ENCODE data around the gene MYO1D. TPM values are rescaled to one million over a fixed set of nuclear protein-coding genes. Genes with fewer than 3 reads are reported as not detected.

Gene MYO1D
- total and polyA plus RNA-seq, 7 donors: 6.2 to 184 (median 21.6) TPM

DNA sequence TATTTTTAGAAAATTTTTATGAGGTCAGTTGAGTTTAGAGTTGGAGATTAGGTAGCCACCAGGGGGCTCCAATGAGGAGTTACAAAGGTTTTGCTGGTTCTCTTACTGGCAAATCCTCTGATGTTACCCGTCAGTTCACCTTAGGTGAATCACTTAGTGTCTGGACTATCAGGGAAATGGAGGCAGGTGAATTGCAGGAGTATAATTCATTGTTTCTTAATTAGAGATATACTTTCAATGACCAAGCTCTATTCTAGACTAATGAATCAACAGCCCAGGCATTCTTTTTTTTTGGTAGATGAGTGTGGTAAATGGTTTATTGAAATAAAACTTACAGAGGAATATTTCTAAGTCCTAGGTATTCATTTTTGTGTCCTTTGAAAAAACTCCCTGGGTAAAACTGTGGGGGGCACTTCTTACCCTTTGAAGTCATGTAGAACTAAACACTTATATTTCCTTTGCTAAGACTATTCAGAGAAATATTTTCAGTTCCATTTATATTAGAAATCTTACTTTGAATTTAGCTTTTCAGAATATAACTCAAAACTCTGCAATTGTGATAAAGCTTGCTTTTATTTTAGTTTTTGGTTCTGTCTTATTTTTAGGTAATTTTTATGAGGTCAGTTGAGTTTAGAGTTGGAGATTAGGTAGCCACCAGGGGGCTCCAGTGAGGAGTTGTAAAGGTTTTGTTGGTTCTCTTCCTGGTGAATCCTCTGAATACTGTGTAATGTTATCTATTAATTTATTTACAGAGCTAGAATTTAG lies 414.9 kb downstream of the MYO1D start:
- no peak for DNase-seq
- TF ChIP-seq EP300 (IDR thresholded peaks at IDR 0.05): no peak
- TF ChIP-seq, protein P1, sequence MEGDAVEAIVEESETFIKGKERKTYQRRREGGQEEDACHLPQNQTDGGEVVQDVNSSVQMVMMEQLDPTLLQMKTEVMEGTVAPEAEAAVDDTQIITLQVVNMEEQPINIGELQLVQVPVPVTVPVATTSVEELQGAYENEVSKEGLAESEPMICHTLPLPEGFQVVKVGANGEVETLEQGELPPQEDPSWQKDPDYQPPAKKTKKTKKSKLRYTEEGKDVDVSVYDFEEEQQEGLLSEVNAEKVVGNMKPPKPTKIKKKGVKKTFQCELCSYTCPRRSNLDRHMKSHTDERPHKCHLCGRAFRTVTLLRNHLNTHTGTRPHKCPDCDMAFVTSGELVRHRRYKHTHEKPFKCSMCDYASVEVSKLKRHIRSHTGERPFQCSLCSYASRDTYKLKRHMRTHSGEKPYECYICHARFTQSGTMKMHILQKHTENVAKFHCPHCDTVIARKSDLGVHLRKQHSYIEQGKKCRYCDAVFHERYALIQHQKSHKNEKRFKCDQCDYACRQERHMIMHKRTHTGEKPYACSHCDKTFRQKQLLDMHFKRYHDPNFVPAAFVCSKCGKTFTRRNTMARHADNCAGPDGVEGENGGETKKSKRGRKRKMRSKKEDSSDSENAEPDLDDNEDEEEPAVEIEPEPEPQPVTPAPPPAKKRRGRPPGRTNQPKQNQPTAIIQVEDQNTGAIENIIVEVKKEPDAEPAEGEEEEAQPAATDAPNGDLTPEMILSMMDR (IDR thresholded peaks at IDR 0.05): peak in 3 of 4 experiments; percentile 8 to 42 (median 15)
- H3K9me3 ChIP-seq: no peaks in the 10 kb centered on the region
- intact Hi-C loops (cut with DNase I): loop anchor here (5.0 kb wide), 1 partner anchor 295 kb away; no protein-coding TSS in a partner anchor
- whole genome bisulfite sequencing, 2 donors: 48 to 51% methylated on average over 1 of the region's 1 CpG
- peaks cover 16 to 92% (median 48%) of the 10 kb centered on the region in 4 donors for H3K36me3 ChIP-seq
- H3K27ac ChIP-seq: no peak overlapping the region
- H3K27me3 ChIP-seq: no peaks in the 10 kb centered on the region
- no peak overlapping the region for H3K4me3 ChIP-seq
- H3K4me1 ChIP-seq: peaks cover 0 to 5% (median 0%) of the 10 kb centered on the region in 4 donors

DNA sequence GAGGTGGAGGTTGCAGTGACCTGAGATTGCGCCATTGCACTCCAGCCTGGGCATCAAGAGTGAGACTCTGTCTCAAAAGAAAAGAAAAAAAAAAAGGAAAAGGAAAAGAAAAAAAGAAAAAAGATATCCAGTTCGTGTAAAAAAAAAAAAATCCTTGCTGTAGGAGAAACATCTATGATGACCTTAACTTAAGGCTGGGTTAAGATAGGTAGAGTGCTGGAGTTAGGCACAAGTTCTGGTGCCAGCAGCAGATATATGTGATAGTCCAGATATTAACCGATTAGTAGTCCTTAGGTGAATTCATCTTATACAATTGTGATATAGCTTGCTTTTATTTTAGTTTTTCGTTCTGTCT lies 415.4 kb downstream of the MYO1D start:
- H3K36me3 ChIP-seq: peaks cover 16 to 92% (median 50%) of the 10 kb centered on the region in 4 donors
- 69 to 75% methylated on average over 4 of the region's 4 CpGs for WGBS, 2 donors
- H3K27me3 ChIP-seq: no peaks in the 10 kb centered on the region
- H3K4me3 ChIP-seq: no peak overlapping the region
- intact Hi-C loops (cut with DNase I): loop anchor here (5.0 kb wide), 1 partner anchor 296 kb away; no protein-coding TSS in a partner anchor
- TF ChIP-seq EP300 (IDR thresholded peaks at IDR 0.05) (no peak), POLR2A (IDR thresholded peaks at IDR 0.05) (no peak), POLR2AphosphoS5 (IDR thresholded peaks at IDR 0.05) (no peak)
- TF ChIP-seq, protein P1 (IDR thresholded peaks at IDR 0.05): no peak
- H3K9me3 ChIP-seq: no peaks in the 10 kb centered on the region
- DNase-seq: no peak
- peaks cover 0 to 5% (median 0%) of the 10 kb centered on the region in 4 donors for H3K4me1 ChIP-seq
- no peak overlapping the region for H3K27ac ChIP-seq

DNA sequence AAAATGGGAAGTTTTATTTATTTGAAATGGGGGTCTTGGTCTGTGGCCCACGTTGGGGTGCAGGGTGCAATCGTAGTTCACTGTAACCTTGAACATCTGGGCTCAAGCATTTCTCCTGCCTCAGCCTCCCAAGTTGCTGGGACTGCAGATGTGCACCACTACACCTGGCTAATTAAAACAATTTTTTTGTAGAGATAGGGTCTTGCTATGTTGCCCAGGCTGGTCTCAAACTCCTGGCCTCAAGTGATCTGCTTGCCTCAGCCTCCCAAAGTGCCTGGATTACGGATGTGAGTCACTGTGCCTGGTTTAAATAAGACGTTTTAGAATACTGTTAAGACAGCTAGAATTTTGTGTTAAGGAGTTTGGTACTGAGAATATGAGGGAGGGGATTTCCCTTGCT lies 416.9 kb downstream of the MYO1D start:
- TF ChIP-seq POLR2AphosphoS5 (IDR thresholded peaks at IDR 0.05) (no peak), POLR2A (IDR thresholded peaks at IDR 0.05) (no peak), EP300 (IDR thresholded peaks at IDR 0.05) (no peak)
- TF ChIP-seq, protein P1 (IDR thresholded peaks at IDR 0.05): no peak
- WGBS, 2 donors: 88 to 90% methylated on average over 4 of the region's 4 CpGs
- Histone ChIP-seq H3K36me3 (peaks cover 21 to 90% (median 49%) of the 10 kb centered on the region in 4 donors), H3K27ac (no peak overlapping the region), H3K4me1 (peaks cover 0 to 5% (median 0%) of the 10 kb centered on the region in 4 donors), H3K27me3 (no peaks in the 10 kb centered on the region), H3K4me3 (no peak overlapping the region), H3K9me3 (no peaks in the 10 kb centered on the region)
- DNase-seq: no peak
- intact Hi-C loops (cut with DNase I): loop anchor here (5.0 kb wide), 1 partner anchor 297 kb away; no protein-coding TSS in a partner anchor

DNA sequence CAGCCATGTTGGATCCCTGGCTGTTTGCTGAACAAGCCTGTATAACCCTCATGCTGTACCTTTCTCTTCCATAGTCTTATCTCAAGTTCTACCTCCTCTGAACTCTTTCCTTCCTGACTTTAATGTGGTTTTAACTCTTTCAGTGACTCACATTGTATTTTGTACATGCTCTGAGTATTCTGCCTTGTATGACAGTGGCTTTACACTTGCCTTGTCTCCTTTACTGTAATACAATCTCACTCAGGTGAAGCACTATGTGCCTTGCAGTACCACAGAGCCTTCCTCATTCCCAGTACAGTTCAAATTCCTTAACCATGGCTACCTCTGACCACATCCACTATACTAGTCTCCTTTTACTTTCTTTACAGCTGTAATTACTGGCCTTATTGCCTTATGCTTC lies 418.6 kb downstream of the MYO1D start:
- TF ChIP-seq, protein P1 (IDR thresholded peaks at IDR 0.05): no peak
- TF ChIP-seq POLR2AphosphoS5 (IDR thresholded peaks at IDR 0.05): no peak
- no peak for TF ChIP-seq POLR2A (IDR thresholded peaks at IDR 0.05)
- no peak for TF ChIP-seq EP300 (IDR thresholded peaks at IDR 0.05)
- intact Hi-C loops (cut with DNase I): no loop called here
- Histone ChIP-seq H3K4me3 (no peak overlapping the region), H3K27ac (no peak overlapping the region), H3K9me3 (no peaks in the 10 kb centered on the region), H3K4me1 (peaks cover 0 to 5% (median 0%) of the 10 kb centered on the region in 4 donors), H3K27me3 (no peaks in the 10 kb centered on the region), H3K36me3 (peaks cover 13 to 89% (median 46%) of the 10 kb centered on the region in 4 donors)
- DNase-seq: no peak
